NCI-H2081 treated with DMSO at 0.1 percent for 48 hours (cell line): ENCODE measurements around the gene ACVRL1.

Experiments
- DNase-seq: peaks from one replicate; lab custom pipeline; 2025; lab: John Stamatoyannopoulos, UW

The ACVRL1 gene

GRCh38 chr12:51917041-51917590, 9.8 kb downstream of the ACVRL1 start:
- DNase-seq, result no peak

- no peak for DNase-seq
Measured at GRCh38 chr12:51917746-51918453, 10.6 kb downstream of the ACVRL1 start.

- DNase-seq, result no peak
Measured at GRCh38 chr12:51920046-51920445, 12.7 kb downstream of the ACVRL1 start.

- DNase-seq, result no peak
Measured at GRCh38 chr12:51921017-51921725, 13.9 kb downstream of the ACVRL1 start.

- no peak for DNase-seq
Measured at GRCh38 chr12:51922146-51922545, 14.8 kb downstream of the ACVRL1 start.

- DNase-seq, result no peak
Measured at GRCh38 chr12:51922762-51923505, 15.6 kb downstream of the ACVRL1 start.

GRCh38 chr12:51923506-51924365, 16.4 kb downstream of the ACVRL1 start:
- no peak for DNase-seq

- DNase-seq, result no peak
Measured at GRCh38 chr12:51924551-51925319, 17.4 kb downstream of the ACVRL1 start.

- no peak for DNase-seq
Measured at GRCh38 chr12:51925346-51926063, 18.2 kb downstream of the ACVRL1 start.

- DNase-seq, result no peak
Measured at GRCh38 chr12:51926064-51926632, 18.8 kb downstream of the ACVRL1 start.

GRCh38 chr12:51926718-51927117, 19.4 kb downstream of the ACVRL1 start:
- no peak for DNase-seq

GRCh38 chr12:51932218-51933076, 25.1 kb downstream of the ACVRL1 start:
- DNase-seq, result no peak

- DNase-seq, result no peak
Measured at GRCh38 chr12:51934080-51934479, 26.8 kb downstream of the ACVRL1 start.

GRCh38 chr12:51937926-51938325, 30.6 kb downstream of the ACVRL1 start:
- no peak for DNase-seq

- DNase-seq, result no peak
Measured at GRCh38 chr12:51938726-51939125, 31.4 kb downstream of the ACVRL1 start.

- no peak for DNase-seq
Measured at GRCh38 chr12:51941011-51941581, 33.8 kb downstream of the ACVRL1 start.

GRCh38 chr12:51941604-51942003, 34.3 kb downstream of the ACVRL1 start:
- no peak for DNase-seq

- no peak for DNase-seq
Measured at GRCh38 chr12:51942056-51942455, 34.8 kb downstream of the ACVRL1 start.
